Stimulated activated CD4-positive, alpha-beta T cell treated with anti-CD3 and anti-CD28 coated beads, Interleukin-1b, Interleukin-23, amount 100 ng/mL, for 4 hours (primary cell): ENCODE data around the gene LY9.

Experiments
- DNase-seq, 2 donors: peaks; one replicate each; pipeline ENCODE4 v3.0.0-alpha.2; 2020; ENCODE audit warnings: low read depth in 2 of 2

LY9 gene

DNA sequence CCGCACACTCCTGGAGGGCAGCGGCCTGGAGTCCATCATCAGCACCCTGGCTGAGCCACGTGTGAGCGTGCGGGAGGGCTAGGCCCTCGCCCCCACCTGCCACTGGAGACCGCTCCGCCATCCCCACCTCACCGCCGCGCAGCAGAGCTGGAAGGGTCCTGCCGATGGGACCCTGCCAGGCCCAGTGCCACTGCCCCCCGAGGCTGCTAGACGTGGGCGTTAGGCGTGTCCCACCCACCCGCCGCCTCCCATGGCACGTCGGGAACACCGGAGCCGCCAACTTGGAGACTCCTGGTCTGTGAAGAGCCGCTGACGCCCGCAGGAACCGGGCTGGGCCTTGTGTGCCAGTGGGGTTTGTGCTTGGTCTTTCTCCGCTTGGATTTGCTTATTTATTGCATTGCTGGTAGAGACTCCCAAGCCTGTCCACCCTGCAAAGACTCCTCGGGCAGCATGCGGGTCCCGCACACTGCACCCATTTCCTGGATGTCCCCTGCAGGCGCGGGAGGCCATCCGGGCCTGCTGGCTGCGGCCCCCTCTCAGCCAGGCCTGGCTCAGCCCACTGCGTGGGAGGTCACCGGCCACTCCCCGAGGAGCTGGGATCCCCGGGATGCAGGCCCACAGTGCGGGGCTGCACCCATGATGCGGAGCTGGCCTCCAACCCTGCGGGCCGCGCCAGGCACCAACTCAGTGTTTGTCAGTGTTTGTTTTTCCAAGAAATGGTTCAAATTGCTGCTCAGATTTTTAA is 6.0 kb downstream of the LY9 start:
- DNase-seq = no peak

DNA sequence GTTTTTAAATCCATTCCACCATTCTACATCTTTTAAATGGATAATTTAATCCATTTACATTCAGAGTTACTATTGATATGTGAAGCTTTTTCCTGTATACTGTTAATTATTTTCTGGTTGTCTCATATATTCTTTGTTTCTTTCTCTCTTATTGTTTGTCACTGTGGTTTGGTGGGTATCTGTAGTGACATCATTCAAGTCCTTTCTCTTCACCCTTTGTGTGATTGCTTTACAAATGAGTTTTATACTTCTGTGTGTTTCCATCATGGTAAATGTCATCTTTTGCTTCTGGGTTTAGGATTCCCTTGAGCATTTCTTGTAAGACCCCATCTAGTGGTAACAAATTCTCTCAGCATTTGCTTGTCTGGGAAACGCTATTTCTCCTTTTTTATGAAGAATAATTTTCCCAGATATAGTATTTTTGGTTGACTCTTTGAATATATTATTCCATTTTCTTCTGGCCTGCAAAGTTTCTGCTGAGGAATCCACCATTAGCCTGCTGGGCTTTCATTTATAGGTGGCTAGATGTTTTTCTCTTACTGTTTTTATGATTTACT is 10.2 kb downstream of the LY9 start:
- no peak for DNase-seq

DNA sequence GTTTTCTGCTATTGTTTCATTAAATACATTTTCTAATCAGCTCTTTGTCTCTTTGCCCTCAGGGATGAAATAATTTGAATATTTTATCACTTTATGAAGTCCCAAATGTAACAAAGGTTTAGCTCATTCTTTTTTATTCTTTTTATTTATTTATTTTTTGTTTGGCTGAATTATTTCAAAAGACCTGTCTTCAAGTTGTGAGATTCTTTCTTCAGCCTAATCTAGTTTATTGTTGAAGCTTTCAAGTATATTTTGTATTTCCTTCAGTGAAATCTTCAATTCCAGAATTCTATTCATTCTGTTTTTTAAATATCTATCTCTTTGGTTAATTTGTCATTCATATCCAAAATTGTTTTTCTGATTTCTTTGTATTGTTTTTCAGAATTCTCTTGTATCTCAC is 10.8 kb downstream of the LY9 start:
- DNase-seq = no peak

DNA sequence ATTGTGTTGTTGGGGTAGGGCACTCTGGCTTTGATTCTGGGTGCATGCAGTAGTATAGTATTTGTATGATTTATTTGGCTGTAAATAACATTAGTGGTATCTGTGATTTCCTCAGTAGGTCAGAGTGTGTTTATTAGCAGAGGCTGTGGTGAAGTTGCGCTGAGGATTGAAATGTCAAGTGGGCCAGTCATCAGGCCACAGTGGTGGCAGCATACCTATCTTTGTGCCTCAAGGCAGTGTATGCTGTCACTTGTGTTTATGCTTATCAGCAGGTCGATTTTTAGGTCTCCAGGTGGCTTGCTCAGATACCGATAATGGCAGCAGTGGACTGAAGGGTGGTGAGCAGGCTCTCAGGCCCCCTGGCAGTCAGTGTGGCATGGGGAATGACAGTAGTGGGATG is 11.3 kb downstream of the LY9 start:
- DNase-seq = no peak

DNA sequence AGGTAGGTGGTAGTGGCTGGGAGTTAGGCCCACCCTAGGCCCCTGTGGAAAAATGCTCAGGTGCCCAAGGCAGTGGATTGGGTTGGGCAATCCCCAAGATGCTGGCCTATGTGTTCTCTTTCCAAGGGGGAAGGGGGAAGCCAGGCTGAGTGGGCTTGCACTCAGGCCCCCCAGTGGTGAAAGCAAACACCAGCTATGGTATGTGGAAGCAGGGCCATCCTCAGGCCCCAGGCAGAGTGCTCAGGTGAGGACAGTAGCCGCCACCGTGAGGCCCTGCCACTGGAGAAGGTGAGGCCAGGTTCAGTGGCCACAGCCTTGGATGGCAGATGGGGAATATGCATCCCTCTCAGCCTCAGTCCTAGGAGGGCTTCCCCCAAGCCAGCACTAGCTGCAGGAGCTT is 11.8 kb downstream of the LY9 start:
- DNase-seq = no peak

DNA sequence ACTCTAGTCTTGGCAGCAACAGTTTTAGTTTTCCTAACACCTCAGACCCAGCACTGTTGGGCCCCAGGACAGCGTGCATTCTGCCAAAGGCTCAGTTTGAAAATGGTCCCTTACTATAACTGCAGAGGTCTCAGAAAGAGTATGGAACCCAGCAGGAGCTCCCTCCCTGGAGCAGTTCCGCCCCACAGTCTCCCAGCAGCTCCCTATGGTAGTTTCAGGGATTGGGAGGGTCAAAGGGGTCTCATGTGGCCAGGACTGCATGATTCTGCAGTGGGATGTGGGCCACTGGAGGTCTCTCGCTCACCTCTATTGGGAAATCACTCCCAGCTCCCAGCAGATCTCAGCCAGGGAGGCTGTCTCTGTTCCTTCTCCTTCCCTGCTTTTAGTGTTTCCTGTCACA is 12.3 kb downstream of the LY9 start:
- DNase-seq = no peak

DNA sequence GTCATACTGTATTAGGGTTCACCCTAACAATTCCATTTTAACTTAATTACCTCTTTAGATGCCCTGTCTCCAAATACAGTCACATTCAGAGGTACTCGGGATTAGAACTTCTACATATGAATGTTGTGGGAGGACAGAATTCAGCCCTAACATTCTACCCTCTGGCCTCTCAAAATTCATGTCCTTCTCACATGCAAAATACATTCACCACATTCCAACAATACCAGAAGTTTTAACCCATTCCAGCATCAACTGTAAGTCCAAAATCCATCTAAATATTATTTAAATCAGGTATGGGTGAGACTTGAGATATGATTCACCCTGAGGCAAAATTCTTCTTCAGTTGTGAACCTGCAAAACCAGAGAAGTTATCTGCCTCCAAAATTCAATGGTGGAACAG is 14.5 kb downstream of the LY9 start:
- DNase-seq = no peak

DNA sequence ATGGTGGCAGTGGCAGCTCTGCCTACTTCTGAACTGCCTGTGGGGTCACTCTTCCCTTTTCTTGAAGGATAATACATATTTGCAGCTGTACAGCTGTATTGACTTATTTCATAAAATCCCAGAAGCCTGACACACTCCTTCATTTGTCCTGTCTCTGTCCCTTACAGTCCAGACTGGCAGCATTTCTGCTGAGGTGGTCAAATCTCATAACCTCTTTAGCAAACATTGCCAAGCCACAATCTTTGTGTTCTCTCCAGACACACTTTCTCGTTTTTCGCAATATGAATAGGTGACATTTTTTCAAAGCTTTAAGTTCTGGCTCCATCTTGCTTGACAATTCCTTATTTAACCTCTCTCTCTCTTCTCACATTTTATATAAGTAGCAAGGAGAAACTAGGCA is 15.2 kb downstream of the LY9 start:
- no peak for DNase-seq

DNA sequence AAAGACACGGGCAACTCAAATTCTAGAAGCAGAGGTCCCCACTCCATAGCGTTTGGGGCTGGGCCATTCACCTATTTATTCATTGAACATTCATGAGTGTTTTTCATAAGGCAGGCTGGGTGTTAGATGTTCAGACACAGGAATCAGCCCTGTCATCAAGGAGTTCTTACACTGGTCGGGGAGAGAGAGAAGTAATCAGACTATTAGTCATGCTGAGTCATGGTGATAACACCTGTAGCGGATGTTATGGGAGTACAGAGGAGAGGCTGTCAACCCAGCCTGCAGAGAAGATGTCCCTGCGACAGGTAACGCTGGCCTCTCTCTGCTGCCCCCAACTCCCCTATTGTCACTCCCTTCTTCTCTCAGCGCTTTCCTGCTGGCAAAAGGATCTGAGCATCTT is 17.2 kb downstream of the LY9 start:
- no peak for DNase-seq

DNA sequence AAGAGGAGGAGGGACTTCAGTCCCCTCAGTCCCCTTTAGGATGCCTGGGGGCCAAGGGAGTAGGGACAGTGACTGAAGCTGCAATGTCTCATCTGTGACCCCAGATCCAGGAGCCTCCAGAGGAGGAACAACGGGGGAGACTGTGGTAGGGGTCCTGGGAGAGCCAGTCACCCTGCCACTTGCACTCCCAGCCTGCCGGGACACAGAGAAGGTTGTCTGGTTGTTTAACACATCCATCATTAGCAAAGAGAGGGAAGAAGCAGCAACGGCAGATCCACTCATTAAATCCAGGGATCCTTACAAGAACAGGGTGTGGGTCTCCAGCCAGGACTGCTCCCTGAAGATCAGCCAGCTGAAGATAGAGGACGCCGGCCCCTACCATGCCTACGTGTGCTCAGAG is 18.3 kb downstream of the LY9 start:
- DNase-seq = no peak

DNA sequence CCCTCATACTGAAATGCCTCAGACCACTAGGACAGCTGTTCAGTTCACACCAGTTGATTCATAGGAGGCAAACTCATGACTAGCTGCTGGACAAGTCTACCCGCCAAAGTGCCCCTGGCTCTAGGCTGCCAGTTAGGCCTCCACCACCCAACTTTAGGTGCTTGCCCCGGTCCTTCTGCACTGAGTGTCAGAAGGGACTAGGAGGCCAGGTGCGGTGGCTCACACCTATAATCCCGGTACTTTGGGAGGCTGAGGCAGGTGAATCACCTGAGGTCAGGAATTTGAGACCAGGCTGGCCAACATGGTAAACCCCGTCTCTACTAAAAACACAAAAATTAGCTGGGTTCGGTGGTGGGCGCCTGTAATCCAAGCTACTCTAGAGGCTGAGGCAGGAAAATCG is 18.9 kb downstream of the LY9 start:
- DNase-seq = no peak

DNA sequence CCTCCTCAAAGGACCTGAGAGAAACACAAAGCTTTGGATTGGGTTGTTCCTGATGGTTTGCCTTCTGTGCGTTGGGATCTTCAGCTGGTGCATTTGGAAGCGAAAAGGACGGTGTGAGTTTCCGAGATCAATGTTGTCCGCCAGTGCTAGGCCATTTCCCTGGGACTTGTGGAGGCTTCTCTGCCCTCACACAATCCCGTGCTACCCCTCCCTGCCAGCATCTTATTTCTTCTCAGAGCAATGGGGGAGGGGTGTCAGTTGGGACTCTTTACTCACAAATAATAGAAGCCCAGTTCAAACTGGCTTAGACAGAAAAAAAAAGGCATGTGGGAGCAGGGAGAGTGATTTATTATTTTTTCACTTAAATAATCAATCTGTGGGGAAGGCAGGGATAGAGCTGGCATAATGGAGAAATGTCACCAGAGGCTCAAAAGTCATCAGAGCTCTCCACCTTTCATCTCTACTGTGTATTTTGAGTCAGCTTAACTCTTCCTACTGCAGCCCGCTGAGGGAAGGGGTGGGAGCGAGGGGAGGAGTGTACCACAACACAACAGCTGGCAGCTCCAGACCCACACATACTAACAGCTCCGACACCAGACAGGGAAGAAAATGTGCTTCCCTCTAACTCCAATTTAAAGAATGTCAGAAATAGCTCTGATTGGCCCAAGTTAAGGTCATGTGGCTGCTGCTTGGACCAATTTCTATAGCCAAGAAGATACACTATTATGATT is 22.4 kb downstream of the LY9 start:
- no peak for DNase-seq

DNA sequence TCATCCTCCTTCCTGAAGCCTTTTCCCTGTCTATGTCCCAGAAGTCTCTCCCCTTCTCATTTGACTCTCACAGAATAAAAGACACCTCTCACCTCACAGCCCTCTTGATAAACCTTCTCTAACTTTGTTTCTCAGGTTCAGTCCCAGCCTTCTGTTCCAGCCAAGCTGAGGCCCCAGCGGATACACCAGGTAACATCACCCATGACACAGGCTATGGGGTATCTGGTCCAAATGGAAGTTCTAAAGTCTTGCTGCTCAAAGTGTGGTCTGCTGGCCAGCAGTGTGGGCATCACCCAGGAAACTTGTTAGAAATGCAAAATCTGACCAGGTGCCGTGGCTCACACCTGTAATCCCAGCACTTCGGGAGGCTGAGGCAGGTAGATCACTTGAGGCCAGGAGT is 23.2 kb downstream of the LY9 start:
- no peak for DNase-seq

DNA sequence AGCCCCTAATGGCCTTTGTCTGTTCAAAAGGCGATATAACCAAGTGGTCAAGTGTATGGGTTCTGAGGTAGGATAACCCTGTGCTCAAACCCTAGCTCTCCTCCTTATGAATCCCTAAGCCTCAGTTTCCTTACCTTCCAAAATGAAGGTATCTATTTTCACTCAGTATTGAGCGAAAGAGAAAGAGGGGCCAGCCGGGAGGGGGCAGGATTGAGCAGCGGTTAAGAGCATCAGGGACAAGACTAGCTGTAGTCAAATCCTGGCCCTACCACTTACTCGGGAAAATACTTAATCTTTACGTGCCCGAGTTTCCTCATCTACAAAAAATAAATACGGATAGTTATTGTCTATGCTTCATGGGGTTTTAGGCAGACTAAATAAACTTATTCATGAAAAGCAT is 25.7 kb downstream of the LY9 start:
- no peak for DNase-seq

DNA sequence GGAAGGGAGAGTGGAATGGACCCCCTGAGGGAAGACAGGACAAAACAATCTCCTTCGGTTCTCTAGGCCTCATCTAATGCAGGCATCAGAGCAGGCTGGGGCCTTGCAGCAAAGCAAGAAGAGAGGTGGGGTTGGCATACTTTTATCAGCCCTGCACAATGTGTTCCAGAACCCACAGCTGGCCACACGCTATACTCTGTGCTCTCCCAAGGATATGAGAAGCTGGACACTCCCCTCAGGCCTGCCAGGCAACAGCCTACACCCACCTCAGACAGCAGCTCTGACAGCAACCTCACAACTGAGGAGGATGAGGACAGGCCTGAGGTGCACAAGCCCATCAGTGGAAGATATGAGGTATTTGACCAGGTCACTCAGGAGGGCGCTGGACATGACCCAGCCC is 27.3 kb downstream of the LY9 start:
- no peak for DNase-seq

DNA sequence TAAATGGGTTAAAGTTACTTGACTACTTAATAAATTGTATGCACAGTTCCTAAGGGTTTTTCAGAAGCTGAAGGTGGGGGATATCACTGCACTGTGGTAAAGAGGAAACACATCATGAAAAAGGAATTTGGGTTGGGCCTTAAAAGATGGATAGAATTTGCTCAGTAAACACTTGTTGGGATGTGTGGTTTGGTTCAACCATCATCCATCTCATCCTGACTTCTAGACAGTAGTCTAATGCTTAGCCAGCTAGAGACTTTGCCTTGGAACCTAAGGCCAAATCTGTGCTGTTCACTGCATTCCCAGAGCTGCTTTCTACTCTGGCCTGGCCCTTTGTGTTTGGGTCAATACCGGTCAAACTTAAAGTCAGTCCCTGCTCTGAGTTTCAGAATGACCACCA is 30.6 kb downstream of the LY9 start:
- no peak for DNase-seq

DNA sequence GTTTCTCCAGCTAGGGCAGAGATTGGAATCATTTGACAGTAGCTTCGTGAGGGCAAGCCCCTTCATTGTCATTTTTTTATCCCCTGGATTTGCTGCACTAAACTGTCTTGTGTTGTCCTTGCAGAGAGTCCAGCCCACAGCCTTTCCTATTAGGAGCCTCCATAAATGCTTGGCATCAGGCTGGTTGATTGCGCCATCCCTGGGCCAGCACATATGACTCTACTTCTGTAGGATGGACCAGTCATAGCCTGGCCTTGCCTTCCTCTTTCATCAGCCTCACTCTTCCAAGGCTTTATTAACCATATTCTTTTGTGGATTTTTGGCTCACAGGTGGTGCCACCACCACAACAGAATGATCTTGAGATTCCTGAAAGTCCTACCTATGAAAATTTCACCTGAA is 31.4 kb downstream of the LY9 start:
- no peak for DNase-seq

DNA sequence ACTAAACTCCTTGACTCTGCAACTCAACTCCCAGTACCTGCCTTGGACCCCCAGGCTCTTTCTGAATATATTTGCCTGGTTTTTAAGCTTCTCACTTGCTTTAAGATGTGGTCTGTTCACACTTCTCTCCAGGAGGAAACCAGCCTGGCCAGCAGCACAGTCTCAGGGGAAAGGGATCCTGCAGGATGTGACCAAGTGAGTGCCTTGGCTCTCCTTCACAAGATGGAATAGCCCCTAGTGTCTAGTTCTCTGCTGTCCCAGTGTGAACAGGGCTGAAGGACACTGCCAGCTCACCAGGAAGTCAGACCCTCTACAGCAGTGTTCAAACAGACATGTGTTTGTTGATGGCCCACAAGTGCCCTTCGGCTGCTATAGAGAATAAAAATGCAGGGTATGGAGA is 33.8 kb downstream of the LY9 start:
- no peak for DNase-seq

DNA sequence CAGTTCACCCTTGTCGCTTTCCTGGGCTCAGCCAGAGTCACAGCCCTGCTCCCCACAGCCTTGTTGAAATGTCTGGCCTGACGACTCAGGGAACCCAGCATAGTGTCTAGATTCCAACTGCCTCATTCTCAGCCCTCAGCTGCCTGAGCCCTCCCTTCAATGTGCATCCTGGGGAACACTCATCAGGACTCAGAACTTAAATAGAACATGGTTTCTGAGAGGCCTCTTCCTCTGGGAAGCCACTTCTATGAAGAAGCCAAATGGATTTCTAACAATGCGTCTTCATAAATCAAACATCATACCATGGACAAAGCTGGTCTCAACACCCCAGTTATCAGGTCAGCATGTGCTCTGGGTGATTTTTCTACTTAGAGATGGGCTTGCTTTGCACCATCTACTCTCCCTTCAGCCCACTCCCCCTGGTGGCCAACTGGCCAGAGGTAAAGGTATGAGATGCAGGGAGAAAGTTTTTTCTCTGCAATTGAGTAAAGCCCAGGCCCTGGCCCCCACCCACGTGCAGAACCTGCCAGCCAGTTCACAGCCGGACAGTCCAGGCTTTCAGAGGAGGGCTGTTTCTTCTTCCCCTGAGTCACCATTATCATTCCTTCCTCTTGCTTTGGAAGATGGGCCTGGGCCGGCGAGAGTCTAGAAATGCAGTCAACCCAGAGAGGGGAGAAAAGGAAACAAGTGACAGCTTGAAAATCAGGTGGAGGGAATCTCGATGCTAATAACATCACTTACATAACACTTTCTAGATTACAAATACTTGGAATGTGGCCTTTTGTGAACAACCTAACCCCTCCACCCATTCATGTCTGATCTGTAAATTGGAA is 34.6 kb downstream of the LY9 start:
- peak; percentile 72 to 75 for DNase-seq

DNA sequence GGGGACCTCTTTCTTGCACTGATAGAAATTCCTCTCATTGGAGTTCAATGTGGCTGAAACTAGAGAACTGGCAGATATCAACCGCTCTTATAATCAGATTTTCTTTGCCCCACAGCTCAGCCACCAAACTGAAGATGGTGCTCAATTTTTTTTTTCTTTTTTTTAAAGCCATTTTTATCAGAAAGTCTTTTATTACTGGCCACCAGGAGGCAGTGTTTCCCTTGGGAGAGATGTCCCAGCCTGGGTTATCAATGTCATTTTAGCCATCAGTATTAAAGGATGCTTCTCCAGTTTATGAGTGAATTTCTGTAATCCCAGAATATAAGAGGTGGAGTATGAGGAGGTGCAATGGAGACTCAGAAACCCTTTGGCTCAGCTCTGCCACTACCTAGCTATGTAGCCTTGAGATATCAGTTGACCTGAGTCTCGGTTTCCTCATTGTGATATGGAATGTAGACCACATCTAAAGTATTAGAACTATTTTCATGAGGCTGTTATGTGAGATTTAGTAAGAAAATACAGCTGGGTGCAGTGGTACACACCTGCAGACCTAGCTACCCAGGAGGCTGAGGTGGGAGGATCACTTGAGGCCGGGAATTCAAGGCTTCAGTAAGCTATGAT is 39.1 kb downstream of the LY9 start:
- peak in 1 of 2 donors; percentile 65 for DNase-seq

DNA sequence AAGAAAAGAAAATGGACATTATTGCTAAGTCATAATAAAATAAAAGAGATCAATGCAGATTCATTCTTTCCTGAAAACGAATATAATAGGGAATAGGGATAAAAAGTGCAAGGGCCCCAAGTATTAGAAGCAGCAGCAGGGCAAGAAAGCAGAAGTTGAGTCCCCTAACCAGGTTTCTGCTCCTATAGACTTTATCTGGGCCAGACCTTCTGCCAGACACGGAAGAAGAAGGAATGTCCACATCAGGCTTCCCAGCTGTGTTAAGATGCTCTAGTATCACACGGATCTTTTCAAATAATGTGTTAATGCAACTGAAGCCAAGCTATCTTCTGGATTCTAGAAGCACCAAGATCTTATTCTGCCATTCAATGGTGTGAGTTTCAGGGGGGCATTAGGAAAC is 39.8 kb downstream of the LY9 start:
- no peak for DNase-seq

DNA sequence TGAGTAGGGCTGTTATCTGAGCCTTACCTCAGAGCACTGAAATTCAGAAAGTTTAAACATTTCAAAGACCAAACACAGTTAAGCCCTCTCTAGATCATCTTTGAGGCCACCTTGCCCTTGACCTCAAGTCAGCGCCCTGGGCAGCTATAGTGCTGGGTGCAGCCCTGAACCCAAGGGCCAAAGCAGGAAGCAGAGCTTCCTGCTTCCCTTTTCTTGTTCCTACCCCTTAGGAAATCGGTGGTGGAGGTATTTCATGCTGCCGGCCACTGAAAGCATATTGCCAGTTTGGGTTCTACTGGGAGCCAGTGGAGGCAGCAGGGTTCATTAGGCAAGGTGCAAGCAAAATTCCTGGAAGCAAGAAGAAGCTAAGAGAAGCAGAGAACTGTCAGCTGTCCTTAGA is 40.6 kb downstream of the LY9 start:
- no peak for DNase-seq
